PFSK-1 (cell line): ENCODE data around the gene SLC26A4.

ENCODE experiments used
- POLR2AphosphoS5 ChIP-seq: IDR thresholded peaks from 2 replicates; pipeline ENCODE4 v1.6.1; 2012; ENCODE audit warnings: low read depth, mild to moderate bottlenecking, control low read depth, low read length, moderate library complexity
- REST ChIP-seq, 2 experiments: IDR thresholded peaks; 2 replicates each; pipeline versions ENCODE4 v1.6.1 to v1.8.0; 2011 to 2012; ENCODE audit warnings: low read depth in 2 of 2, low read length in 2 of 2, control low read depth in 1 of 2, inconsistent platforms in 1 of 2, mild to moderate bottlenecking in 1 of 2, moderate library complexity in 1 of 2; ENCODE audit not compliant: insufficient read depth in 1 of 2
- SIN3A ChIP-seq: IDR thresholded peaks from 2 replicates; pipeline ENCODE4 v1.6.1; 2012; ENCODE audit warnings: mild to moderate bottlenecking, low read length, moderate library complexity, borderline replicate concordance; ENCODE audit not compliant: insufficient read depth

- no peak for TF ChIP-seq REST (IDR thresholded peaks at IDR 0.05; ENCODE audit: insufficient read depth in 1 of 2, low read depth in 2 of 2, low read length in 2 of 2)
- TF ChIP-seq SIN3A: no peak
- TF ChIP-seq POLR2AphosphoS5: no peak
Measured at GRCh38 chr7:107700570-107700969, 39.9 kb downstream of the SLC26A4 start.
